SK-N-SH (cell line): Measurements from ENCODE around the gene MAPKAP1. TPM values are rescaled to one million over a fixed set of nuclear protein-coding genes. Genes with fewer than 3 reads are reported as not detected.

Experiments
- CTCF ChIA-PET: fragments of 300-600, 350-600 bp; formaldehyde crosslinking; extraction: SDS; loops from one replicate; lab custom pipeline; 2021; lab: Yijun Ruan, JAX
- POLR2A ChIA-PET: fragments of 350-600 bp; sonication (Branson Sonifier 250); formaldehyde crosslinking; extraction: SDS; loops from one replicate; lab custom pipeline; 2020; ENCODE audit warnings: antibody characterized with exemption, inconsistent platforms; lab: Yijun Ruan, JAX
- DNase-seq: peaks from one replicate; pipeline ENCODE4 v3.0.0; 2012
- H2AFZ ChIP-seq: fragments of 200-600 bp; sonication (generic); 2 replicates; pipeline ENCODE4 v1.8.1; 2016; ENCODE audit warnings: antibody characterized with exemption, mild to moderate bottlenecking, low read depth
- H3F3A ChIP-seq: fragments of 200-600 bp; sonication (generic); replicated peaks from 2 replicates; pipeline ENCODE3; 2016; ENCODE audit warnings: antibody characterized with exemption, mild to moderate bottlenecking; ENCODE audit not compliant: insufficient read depth
- H3K27ac ChIP-seq, 2 experiments: fragments of 200-500 bp in 1 of 2; fragments of 200-600 bp in 1 of 2; sonication (Bioruptor generic) in 1 of 2; sonication (generic), shearing (Covaris generic) in 1 of 2; 2 replicates each; pipeline versions ENCODE4 v1.5.1 to v1.6.1; 2014 to 2016; ENCODE audit warnings: low read depth in 2 of 2, inconsistent platforms in 1 of 2, low read length in 1 of 2, mild to moderate bottlenecking in 1 of 2, mixed read lengths in 1 of 2
- H3K27me3 ChIP-seq: fragments of 200-600 bp; sonication (generic), shearing (Covaris generic); 2 replicates; pipeline ENCODE4 v1.6.1; 2016; ENCODE audit warnings: mixed run types; ENCODE audit not compliant: insufficient read depth
- H3K36me3 ChIP-seq, 2 experiments: fragments of 200-500 bp in 1 of 2; fragments of 200-600 bp in 1 of 2; sonication (Bioruptor generic) in 1 of 2; sonication (generic) in 1 of 2; replicated peaks in 1 of 2; 2 replicates each; pipeline versions ENCODE3 to v1.5.1; 2014 to 2016; ENCODE audit warnings: low read length in 1 of 2, mild to moderate bottlenecking in 1 of 2; ENCODE audit not compliant: insufficient read depth in 2 of 2, control insufficient read depth in 1 of 2
- H3K4me1 ChIP-seq, 2 experiments: fragments of 200-500 bp in 1 of 2; fragments of 200-600 bp in 1 of 2; sonication (Bioruptor generic) in 1 of 2; sonication (generic), shearing (Covaris generic) in 1 of 2; 2 replicates each; pipeline versions ENCODE4 v1.5.1 to v1.6.1; 2014 to 2016; ENCODE audit warnings: low read depth in 1 of 2, low read length in 1 of 2, mixed run types in 1 of 2; ENCODE audit not compliant: insufficient read depth in 2 of 2, control insufficient read depth in 1 of 2
- H3K4me2 ChIP-seq: fragments of 200-600 bp; sonication (generic), shearing (Covaris generic); 2 replicates; pipeline ENCODE4 v1.6.1; 2017; ENCODE audit warnings: mixed run types
- H3K4me3 ChIP-seq, 2 experiments: fragments of 200-500 bp in 1 of 2; fragments of 200-600 bp in 1 of 2; sonication (Bioruptor generic) in 1 of 2; sonication (generic), shearing (Covaris generic) in 1 of 2; 2 replicates each; pipeline versions ENCODE4 v1.5.1 to v1.8.1; 2014 to 2016; ENCODE audit warnings: low read depth in 2 of 2, inconsistent platforms in 1 of 2, low read length in 1 of 2, mild to moderate bottlenecking in 1 of 2, mixed read lengths in 1 of 2, moderate library complexity in 1 of 2
- H3K79me2 ChIP-seq: fragments of 200-600 bp; sonication (generic); 2 replicates; pipeline ENCODE4 v1.8.1; 2017; ENCODE audit warnings: mild to moderate bottlenecking; ENCODE audit not compliant: insufficient read depth
- H3K9ac ChIP-seq: fragments of 200-600 bp; sonication (generic); 2 replicates; pipeline ENCODE4 v1.6.1; 2017; ENCODE audit warnings: mixed run types
- H3K9me2 ChIP-seq: fragments of 200-600 bp; sonication (generic); 2 replicates; pipeline ENCODE4 v1.6.1; 2017; ENCODE audit warnings: mixed run types
- H3K9me3 ChIP-seq: fragments of 200-600 bp; sonication (generic); 2 replicates; pipeline ENCODE4 v1.6.1; 2017; ENCODE audit warnings: mixed run types, mild to moderate bottlenecking, moderate library complexity
- H4K20me1 ChIP-seq: fragments of 200-600 bp; sonication (generic); 2 replicates; pipeline ENCODE4 v1.6.1; 2017; ENCODE audit warnings: mild to moderate bottlenecking, mixed run types; ENCODE audit not compliant: insufficient read depth
- CHD2 ChIP-seq: fragments of 150-350 bp; IDR thresholded peaks from 2 replicates; pipeline ENCODE4 v1.6.1; 2018; ENCODE audit warnings: low read length; ENCODE audit not compliant: partially characterized antibody
- CTCF ChIP-seq: fragments of 200-600 bp; sonication (generic); IDR thresholded peaks from 2 replicates; pipeline ENCODE4 v1.6.1; 2017; ENCODE audit warnings: antibody characterized with exemption, mild to moderate bottlenecking, moderate library complexity
- ELF1 ChIP-seq: IDR thresholded peaks from 2 replicates; pipeline ENCODE4 v1.4.0; 2012
- EZH2phosphoT487 ChIP-seq: fragments of 200-600 bp; sonication (generic); IDR thresholded peaks from 2 replicates; pipeline ENCODE4 v1.6.1; 2017; ENCODE audit warnings: low read depth, mixed run types, mild to moderate bottlenecking, antibody characterized with exemption, moderate library complexity, borderline replicate concordance
- FOXJ3 ChIP-seq: sonication (generic); formaldehyde crosslinking; IDR thresholded peaks from 2 replicates; pipeline ENCODE4 v1.5.1; 2020; ENCODE audit warnings: mild to moderate bottlenecking, missing genetic modification reagents
- GATA2 ChIP-seq: sonication (generic); formaldehyde crosslinking; IDR thresholded peaks from 2 replicates; pipeline ENCODE4 v1.5.0; 2020; ENCODE audit warnings: mild to moderate bottlenecking, missing genetic modification reagents
- JUND ChIP-seq: IDR thresholded peaks from 2 replicates; pipeline ENCODE4 v1.4.0; 2012
- MXI1 ChIP-seq: IDR thresholded peaks from 2 replicates; pipeline ENCODE4 v1.6.1; 2012; ENCODE audit warnings: mild to moderate bottlenecking, low read depth, low read length, improper control_type of control experiment
- NRF1 ChIP-seq: IDR thresholded peaks from 2 replicates; pipeline ENCODE4 v1.6.1; 2012; ENCODE audit warnings: low read depth, mild to moderate bottlenecking, low read length
- POLR2AphosphoS5 ChIP-seq: IDR thresholded peaks from 2 replicates; pipeline ENCODE4 v1.6.1; 2012; ENCODE audit warnings: low read depth, low read length
- RAD21 ChIP-seq: IDR thresholded peaks from 2 replicates; pipeline ENCODE4 v1.6.1; 2012; ENCODE audit warnings: mild to moderate bottlenecking, low read length
- RCOR1 ChIP-seq: fragments of 150-350 bp; IDR thresholded peaks from 2 replicates; pipeline ENCODE4 v1.6.1; 2017; ENCODE audit warnings: antibody characterized with exemption, low read length
- RFX5 ChIP-seq: IDR thresholded peaks from 2 replicates; pipeline ENCODE4 v1.6.1; 2012; ENCODE audit warnings: mild to moderate bottlenecking, improper control_type of control experiment, low read length
- RXRA ChIP-seq: IDR thresholded peaks from 2 replicates; pipeline ENCODE4 v1.4.0; 2012; ENCODE audit warnings: low read depth, mild to moderate bottlenecking, borderline replicate concordance
- SIN3A ChIP-seq: IDR thresholded peaks from 2 replicates; pipeline ENCODE4 v1.6.1; 2012; ENCODE audit warnings: low read depth, mild to moderate bottlenecking, low read length, moderate library complexity, borderline replicate concordance
- SMC3 ChIP-seq: IDR thresholded peaks from 2 replicates; pipeline ENCODE4 v1.6.1; 2012; ENCODE audit warnings: low read depth, low read length, improper control_type of control experiment
- TAF1 ChIP-seq: IDR thresholded peaks from 2 replicates; pipeline ENCODE4 v1.6.1; 2012; ENCODE audit warnings: low read depth, mild to moderate bottlenecking, low read length, moderate library complexity, borderline replicate concordance
- TCF12 ChIP-seq: IDR thresholded peaks from 2 replicates; pipeline ENCODE4 v1.4.0; 2012
- TEAD4 ChIP-seq: IDR thresholded peaks from 2 replicates; pipeline ENCODE4 v1.4.0; 2012; ENCODE audit warnings: mild to moderate bottlenecking, borderline replicate concordance; ENCODE audit not compliant: insufficient read depth
- WGBS: methylation state at CpG from one replicate; pipeline ENCODE4 v1.1.6; 2017; ENCODE audit warnings: low lambda C conversion rate; 5-methylcytosine and 5-hydroxymethylcytosine counted together
- polyA plus RNA-seq, 3 experiments: library from polyadenylated mRNA; depleted of rRNA; stranded (reverse); fragments of >200 nt; gene quantifications; 2 replicates each; pipeline ENCODE4 v1.2.3, GENCODE V29; 2012
- TF ChIP-seq, protein P1 (sequence below): IDR thresholded peaks from 2 replicates; pipeline ENCODE4 v1.4.0; 2012; ENCODE audit warnings: low read depth, borderline replicate concordance
- TF ChIP-seq, protein P2 (sequence below): IDR thresholded peaks from 2 replicates; pipeline ENCODE4 v1.4.0; 2012; ENCODE audit warnings: low read depth, borderline replicate concordance
- TF ChIP-seq, protein P3 (sequence below): fragments of 150-350 bp; IDR thresholded peaks from 2 replicates; pipeline ENCODE4 v1.6.1; 2017; ENCODE audit warnings: antibody characterized with exemption, low read length, low read depth, borderline replicate concordance

MAPKAP1 gene
- polyA plus RNA-seq, 1 of the 3 experiments (the other 2 are of a cell fraction): 117 TPM

- TF ChIP-seq, protein P1, sequence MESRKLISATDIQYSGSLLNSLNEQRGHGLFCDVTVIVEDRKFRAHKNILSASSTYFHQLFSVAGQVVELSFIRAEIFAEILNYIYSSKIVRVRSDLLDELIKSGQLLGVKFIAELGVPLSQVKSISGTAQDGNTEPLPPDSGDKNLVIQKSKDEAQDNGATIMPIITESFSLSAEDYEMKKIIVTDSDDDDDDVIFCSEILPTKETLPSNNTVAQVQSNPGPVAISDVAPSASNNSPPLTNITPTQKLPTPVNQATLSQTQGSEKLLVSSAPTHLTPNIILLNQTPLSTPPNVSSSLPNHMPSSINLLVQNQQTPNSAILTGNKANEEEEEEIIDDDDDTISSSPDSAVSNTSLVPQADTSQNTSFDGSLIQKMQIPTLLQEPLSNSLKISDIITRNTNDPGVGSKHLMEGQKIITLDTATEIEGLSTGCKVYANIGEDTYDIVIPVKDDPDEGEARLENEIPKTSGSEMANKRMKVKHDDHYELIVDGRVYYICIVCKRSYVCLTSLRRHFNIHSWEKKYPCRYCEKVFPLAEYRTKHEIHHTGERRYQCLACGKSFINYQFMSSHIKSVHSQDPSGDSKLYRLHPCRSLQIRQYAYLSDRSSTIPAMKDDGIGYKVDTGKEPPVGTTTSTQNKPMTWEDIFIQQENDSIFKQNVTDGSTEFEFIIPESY: no peak
- no peak for TF ChIP-seq RCOR1
- no peak for TF ChIP-seq EZH2phosphoT487
- no peak for TF ChIP-seq POLR2AphosphoS5
- TF ChIP-seq GATA2: no peak
Measured at GRCh38 chr9:125409217-125409636, 297.8 kb downstream of the MAPKAP1 start (continued).

- Histone ChIP-seq H3K4me1 (peaks cover 0 to 5% of the 10 kb centered on the region in 2 experiments; a peak in 1 of 4 replicates), H2AFZ (peak overlapping the region; percentile 79), H3K9me2 (no peaks in the 10 kb centered on the region), H3K27ac (no peak overlapping the region), H3K36me3 (no peaks in the 10 kb centered on the region), H3F3A (no peaks in the 10 kb centered on the region), H3K4me3 (peak overlapping the region; percentile 46 to 68), H3K79me2 (no peaks in the 10 kb centered on the region), H3K27me3 (no peaks in the 10 kb centered on the region), H3K9ac (peak overlapping the region; percentile 61), H4K20me1 (no peaks in the 10 kb centered on the region), H3K4me2 (peak overlapping the region; percentile 82)
- CTCF ChIA-PET: interaction anchor here (0.6 to 3.6 kb wide), 105 partner anchors 8 to 1218 kb away, joined by 3 to 30 read pairs (median 4); partner anchors contain the start of gene MAPKAP1
- DNase-seq: peak; percentile 97
- WGBS: 61% methylated on average over 30 of the region's 104 CpGs
- POLR2A ChIA-PET: interaction anchor here (0.8 kb wide), 1 partner anchor 435 kb away, joined by 3 read pairs; no protein-coding TSS in a partner anchor
- TF ChIP-seq SMC3 (peak; percentile 74), GATA2 (no peak), NRF1 (no peak), TCF12 (no peak), RAD21 (peak; percentile 87), TAF1 (peak; percentile 2; the same call in 1 of the 2 replicates), RFX5 (no peak), RXRA (no peak), JUND (no peak), ELF1 (no peak), SIN3A (peak; percentile 47; the same call in 1 of the 2 replicates), EZH2phosphoT487 (no peak), CHD2 (no peak), TEAD4 (peak; percentile 31; the same call in 1 of the 2 replicates), CTCF (peak; percentile 84), FOXJ3 (CRISPR knock-in tag) (no peak), MXI1 (no peak)
- TF ChIP-seq, protein P2, sequence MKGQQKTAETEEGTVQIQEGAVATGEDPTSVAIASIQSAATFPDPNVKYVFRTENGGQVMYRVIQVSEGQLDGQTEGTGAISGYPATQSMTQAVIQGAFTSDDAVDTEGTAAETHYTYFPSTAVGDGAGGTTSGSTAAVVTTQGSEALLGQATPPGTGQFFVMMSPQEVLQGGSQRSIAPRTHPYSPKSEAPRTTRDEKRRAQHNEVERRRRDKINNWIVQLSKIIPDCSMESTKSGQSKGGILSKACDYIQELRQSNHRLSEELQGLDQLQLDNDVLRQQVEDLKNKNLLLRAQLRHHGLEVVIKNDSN: no peak
- TF ChIP-seq, protein P3, sequence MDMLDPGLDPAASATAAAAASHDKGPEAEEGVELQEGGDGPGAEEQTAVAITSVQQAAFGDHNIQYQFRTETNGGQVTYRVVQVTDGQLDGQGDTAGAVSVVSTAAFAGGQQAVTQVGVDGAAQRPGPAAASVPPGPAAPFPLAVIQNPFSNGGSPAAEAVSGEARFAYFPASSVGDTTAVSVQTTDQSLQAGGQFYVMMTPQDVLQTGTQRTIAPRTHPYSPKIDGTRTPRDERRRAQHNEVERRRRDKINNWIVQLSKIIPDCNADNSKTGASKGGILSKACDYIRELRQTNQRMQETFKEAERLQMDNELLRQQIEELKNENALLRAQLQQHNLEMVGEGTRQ: no peak
- TF ChIP-seq, all 33 proteins: peak for 6
- H3K9me3 ChIP-seq: no peaks in the 10 kb centered on the region
Measured at GRCh38 chr9:125407974-125408900, 298.8 kb downstream of the MAPKAP1 start.
